HL-60 (cell line): Measurements from ENCODE around the gene CFAP100.

Experiments used
- DNase-seq, 2 experiments: peaks; one replicate each; pipeline ENCODE4 v3.0.0-alpha.2; 2010 to 2020; ENCODE audit warnings: low read depth in 1 of 2, low spot score in 1 of 2
- H3K27ac ChIP-seq: fragments of 250-450 bp; sonication (Bioruptor Pico); replicated peaks from 2 replicates; pipeline ENCODE4 v1.5.1; 2020; ENCODE audit warnings: mild to moderate bottlenecking, moderate library complexity
- H3K27me3 ChIP-seq: fragments of 250-450 bp; sonication (Bioruptor Pico); 2 replicates; pipeline ENCODE4 v1.5.1; 2021; ENCODE audit warnings: mild to moderate bottlenecking, moderate library complexity; ENCODE audit not compliant: insufficient read depth, poor library complexity, severe bottlenecking
- H3K4me3 ChIP-seq: replicated peaks from 2 replicates; pipeline ENCODE4 v1.5.1; 2011; ENCODE audit warnings: mild to moderate bottlenecking, control low read depth, low read length; ENCODE audit not compliant: insufficient read depth
- GABPA ChIP-seq: IDR thresholded peaks from 2 replicates; pipeline ENCODE4 v1.6.1; 2012; ENCODE audit warnings: low read depth
- POLR2AphosphoS5 ChIP-seq: IDR thresholded peaks from 2 replicates; pipeline ENCODE4 v1.6.1; 2012; ENCODE audit warnings: low read depth
- SPI1 ChIP-seq: IDR thresholded peaks from 2 replicates; pipeline ENCODE4 v1.6.1; 2012; ENCODE audit warnings: low read depth, mild to moderate bottlenecking, borderline replicate concordance
- TF ChIP-seq, protein P1 (sequence below): IDR thresholded peaks from 2 replicates; pipeline ENCODE4 v1.6.1; 2012; ENCODE audit warnings: low read depth; ENCODE audit not compliant: insufficient replicate concordance
- TF ChIP-seq, protein P2 (sequence below): IDR thresholded peaks from one replicate; pipeline ENCODE4 v1.5.1; 2011; ENCODE audit warnings: low read length, control low read depth, inconsistent platforms; ENCODE audit not compliant: insufficient read depth

CFAP100 gene

DNA sequence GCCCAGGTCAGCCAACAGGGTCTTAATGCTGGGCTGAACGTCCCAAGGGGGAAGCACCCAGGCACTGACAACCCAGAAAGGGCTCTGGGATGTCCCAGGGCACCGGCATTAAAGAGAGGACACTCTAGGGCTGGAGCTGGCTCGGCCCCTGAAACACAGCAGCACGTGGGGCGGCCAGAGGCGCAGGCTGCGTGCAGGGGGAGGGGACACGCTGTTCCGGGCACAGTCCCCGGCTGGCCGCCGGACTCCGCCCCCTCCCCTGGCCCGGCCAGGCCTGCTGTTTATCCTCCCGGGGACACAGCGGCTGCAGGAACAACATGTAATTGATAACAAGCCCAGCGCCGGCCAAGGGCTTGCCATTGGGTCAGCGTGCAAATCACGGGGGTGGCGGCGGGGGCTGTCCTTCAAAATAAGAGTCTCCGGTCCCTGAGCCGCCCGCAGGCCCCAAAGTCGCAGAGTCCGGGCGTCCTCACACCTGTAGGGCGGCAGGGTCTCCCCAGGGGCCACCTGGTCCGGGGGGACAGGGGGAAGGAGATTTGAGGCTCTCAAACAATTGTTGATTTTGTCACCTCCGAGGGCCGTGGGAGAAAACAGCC, 38.8 kb upstream of the CFAP100 start:
- no peak for TF ChIP-seq POLR2AphosphoS5
- TF ChIP-seq GABPA: no peak
- TF ChIP-seq, protein P1, sequence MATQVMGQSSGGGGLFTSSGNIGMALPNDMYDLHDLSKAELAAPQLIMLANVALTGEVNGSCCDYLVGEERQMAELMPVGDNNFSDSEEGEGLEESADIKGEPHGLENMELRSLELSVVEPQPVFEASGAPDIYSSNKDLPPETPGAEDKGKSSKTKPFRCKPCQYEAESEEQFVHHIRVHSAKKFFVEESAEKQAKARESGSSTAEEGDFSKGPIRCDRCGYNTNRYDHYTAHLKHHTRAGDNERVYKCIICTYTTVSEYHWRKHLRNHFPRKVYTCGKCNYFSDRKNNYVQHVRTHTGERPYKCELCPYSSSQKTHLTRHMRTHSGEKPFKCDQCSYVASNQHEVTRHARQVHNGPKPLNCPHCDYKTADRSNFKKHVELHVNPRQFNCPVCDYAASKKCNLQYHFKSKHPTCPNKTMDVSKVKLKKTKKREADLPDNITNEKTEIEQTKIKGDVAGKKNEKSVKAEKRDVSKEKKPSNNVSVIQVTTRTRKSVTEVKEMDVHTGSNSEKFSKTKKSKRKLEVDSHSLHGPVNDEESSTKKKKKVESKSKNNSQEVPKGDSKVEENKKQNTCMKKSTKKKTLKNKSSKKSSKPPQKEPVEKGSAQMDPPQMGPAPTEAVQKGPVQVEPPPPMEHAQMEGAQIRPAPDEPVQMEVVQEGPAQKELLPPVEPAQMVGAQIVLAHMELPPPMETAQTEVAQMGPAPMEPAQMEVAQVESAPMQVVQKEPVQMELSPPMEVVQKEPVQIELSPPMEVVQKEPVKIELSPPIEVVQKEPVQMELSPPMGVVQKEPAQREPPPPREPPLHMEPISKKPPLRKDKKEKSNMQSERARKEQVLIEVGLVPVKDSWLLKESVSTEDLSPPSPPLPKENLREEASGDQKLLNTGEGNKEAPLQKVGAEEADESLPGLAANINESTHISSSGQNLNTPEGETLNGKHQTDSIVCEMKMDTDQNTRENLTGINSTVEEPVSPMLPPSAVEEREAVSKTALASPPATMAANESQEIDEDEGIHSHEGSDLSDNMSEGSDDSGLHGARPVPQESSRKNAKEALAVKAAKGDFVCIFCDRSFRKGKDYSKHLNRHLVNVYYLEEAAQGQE: no peak
- TF ChIP-seq, protein P2, sequence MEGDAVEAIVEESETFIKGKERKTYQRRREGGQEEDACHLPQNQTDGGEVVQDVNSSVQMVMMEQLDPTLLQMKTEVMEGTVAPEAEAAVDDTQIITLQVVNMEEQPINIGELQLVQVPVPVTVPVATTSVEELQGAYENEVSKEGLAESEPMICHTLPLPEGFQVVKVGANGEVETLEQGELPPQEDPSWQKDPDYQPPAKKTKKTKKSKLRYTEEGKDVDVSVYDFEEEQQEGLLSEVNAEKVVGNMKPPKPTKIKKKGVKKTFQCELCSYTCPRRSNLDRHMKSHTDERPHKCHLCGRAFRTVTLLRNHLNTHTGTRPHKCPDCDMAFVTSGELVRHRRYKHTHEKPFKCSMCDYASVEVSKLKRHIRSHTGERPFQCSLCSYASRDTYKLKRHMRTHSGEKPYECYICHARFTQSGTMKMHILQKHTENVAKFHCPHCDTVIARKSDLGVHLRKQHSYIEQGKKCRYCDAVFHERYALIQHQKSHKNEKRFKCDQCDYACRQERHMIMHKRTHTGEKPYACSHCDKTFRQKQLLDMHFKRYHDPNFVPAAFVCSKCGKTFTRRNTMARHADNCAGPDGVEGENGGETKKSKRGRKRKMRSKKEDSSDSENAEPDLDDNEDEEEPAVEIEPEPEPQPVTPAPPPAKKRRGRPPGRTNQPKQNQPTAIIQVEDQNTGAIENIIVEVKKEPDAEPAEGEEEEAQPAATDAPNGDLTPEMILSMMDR: no peak
- no peak for TF ChIP-seq SPI1
- no peak overlapping the region for H3K27ac ChIP-seq
- peaks cover 32% of the 10 kb centered on the region for H3K27me3 ChIP-seq
- H3K4me3 ChIP-seq: no peak overlapping the region
- DNase-seq: peak in 1 of 2 experiments; percentile 8

DNA sequence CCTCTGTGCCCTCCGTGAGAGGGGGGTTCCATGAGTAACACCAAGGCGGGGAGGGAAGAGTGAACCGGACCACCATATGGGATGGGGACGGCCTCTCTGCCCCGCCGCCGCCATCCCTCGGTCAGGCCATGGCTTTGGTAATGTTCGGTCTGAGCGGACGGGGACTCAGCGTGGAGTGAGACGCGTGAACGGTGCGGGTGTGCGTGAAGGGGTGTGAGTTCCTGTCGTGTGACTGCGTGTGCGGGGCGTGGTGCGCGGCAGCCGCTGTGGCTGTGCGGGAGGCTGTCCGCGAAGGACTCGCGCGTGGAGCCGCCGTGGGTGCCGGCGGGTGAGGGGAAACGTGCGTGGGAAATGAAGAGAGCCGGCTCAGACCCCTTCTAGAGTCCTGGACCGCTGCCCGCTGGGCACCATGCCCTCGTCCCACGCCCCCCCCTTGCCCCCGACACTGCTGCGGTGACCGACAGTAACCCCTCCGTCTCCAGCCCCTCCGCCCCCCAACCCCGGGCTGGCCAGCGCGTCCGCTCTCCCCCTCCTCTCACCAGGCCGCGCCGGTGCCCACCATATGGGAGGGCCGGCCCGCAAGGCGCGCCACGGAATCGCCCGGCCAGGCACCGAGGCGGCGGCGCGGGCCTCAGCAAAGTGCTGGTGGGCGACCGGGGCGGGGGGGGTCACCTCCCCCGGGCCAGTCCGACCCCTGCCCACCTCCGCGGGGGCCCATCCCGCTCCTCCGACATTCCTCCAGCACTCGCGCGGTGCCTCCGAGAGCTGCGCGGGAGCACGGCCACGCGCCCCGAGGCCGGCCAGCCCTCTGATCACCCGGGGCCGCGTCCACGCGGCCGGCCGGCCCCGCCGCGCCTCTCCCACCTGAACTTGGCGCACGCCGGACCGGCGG, 38.1 kb upstream of the CFAP100 start:
- DNase-seq: peak in 1 of 2 experiments; percentile 10
- TF ChIP-seq GABPA: no peak
- TF ChIP-seq, protein P2: no peak
- no peak for TF ChIP-seq SPI1
- TF ChIP-seq, protein P1: no peak
- TF ChIP-seq POLR2AphosphoS5: no peak
- Histone ChIP-seq H3K27ac (no peak overlapping the region), H3K4me3 (peak overlapping the region; percentile 31), H3K27me3 (peaks cover 32% of the 10 kb centered on the region)

DNA sequence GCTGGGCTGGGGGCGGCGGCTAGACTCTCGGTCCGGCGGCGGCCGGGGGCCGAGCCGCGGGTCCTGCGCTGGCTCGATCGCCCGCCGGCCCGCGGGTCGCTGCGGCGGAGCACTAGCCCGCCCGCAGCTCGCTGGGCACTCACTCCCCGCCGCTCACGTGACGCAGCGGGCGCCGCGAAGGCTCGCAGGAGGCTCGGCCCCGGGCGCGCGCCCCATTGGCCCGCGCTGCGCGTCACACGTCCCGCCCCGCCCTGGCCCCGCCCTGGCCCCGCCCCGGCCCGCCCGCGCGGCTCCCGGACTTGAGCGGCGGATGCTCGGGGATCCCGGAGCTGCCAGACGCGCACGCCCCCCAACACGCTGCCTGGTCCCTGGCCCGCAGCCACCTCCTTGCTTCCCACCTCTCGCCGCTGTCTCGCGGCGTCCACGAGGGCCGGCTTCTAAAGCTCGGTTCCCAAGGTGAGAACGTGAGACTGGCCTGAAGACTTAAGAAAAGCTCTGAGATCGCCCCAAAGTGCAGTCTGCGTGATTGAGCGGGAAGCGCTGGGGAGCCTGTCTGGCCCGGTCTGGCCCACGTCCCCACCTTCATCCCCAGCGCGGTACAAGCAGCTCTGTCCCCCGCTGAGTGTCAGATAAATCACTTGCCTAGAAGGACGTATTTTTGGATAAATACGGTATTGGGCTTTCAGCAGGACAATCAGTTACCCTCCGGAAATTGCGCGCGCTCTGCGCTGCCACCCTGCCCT, 37.2 kb upstream of the CFAP100 start, which contains the start of gene KLF15:
TSS of gene KLF15 (minus strand) at position 114 of the 743 bp plus-strand sequence. CDS start 4,486 bp downstream, outside the sequence.
- Histone ChIP-seq H3K27ac (no peak within 1 kb of the TSS), H3K4me3 (peak within 1 kb of the TSS; percentile 51), H3K27me3 (peaks cover 32% of the 10 kb centered on the region)
- TF ChIP-seq, protein P1: no peak
- TF ChIP-seq SPI1 (no peak), POLR2AphosphoS5 (no peak), GABPA (no peak)
- TF ChIP-seq, protein P2: no peak
- peak; percentile 49 to 65 for DNase-seq
